SK-N-SH treated with all-trans-retinoic acid at 6 μM for 48 hours (cell line): ENCODE measurements around the gene ADAMTSL3.

Experiments used
- ATAC-seq: fragments of 200-7000 bp; cut with Tn5 transposase; 3 replicates; pipeline ENCODE4 v1.9.1; 2020; ENCODE audit warnings: mild to moderate bottlenecking, moderate library complexity
- BACH2 ChIP-seq: fragments of 250-450 bp; sonication (Bioruptor Pico); IDR thresholded peaks from 2 replicates; pipeline ENCODE4 v1.9.0; 2021; ENCODE audit warnings: mild to moderate bottlenecking, borderline replicate concordance
- CSDC2 ChIP-seq: fragments of 250-450 bp; sonication (Bioruptor Pico); IDR thresholded peaks from 2 replicates; pipeline ENCODE4 v1.5.0; 2020; ENCODE audit warnings: mild to moderate bottlenecking, moderate library complexity
- ESRRG ChIP-seq: fragments of 250-450 bp; sonication (Bioruptor Pico); IDR thresholded peaks from 2 replicates; pipeline ENCODE4 v1.6.1; 2021; ENCODE audit warnings: mild to moderate bottlenecking
- GLIS3 ChIP-seq: fragments of 250-450 bp; sonication (Bioruptor Pico); IDR thresholded peaks from 2 replicates; pipeline ENCODE4 v1.5.0; 2020; ENCODE audit warnings: mild to moderate bottlenecking, moderate library complexity
- ISL1 ChIP-seq: fragments of 250-450 bp; sonication (Bioruptor Pico); IDR thresholded peaks from 2 replicates; pipeline ENCODE4 v2.1.2; 2022; ENCODE audit warnings: mild to moderate bottlenecking, moderate library complexity
- OSR1 ChIP-seq: fragments of 250-450 bp; sonication (Bioruptor Pico); IDR thresholded peaks from 2 replicates; pipeline ENCODE4 v1.8.0; 2022; ENCODE audit warnings: moderate library complexity, mild to moderate bottlenecking, inconsistent platforms
- RARB ChIP-seq: fragments of 250-450 bp; sonication (Bioruptor Pico); IDR thresholded peaks from 2 replicates; pipeline ENCODE4 v1.8.0; 2021; ENCODE audit warnings: mild to moderate bottlenecking, moderate library complexity
- SNAI2 ChIP-seq: fragments of 250-450 bp; sonication (Bioruptor Pico); IDR thresholded peaks from 2 replicates; pipeline ENCODE4 v1.5.0; 2020; ENCODE audit warnings: mild to moderate bottlenecking, moderate library complexity
- TCF4 ChIP-seq: fragments of 250-450 bp; sonication (Bioruptor Pico); IDR thresholded peaks from 2 replicates; pipeline ENCODE4 v1.8.0; 2021; ENCODE audit warnings: mild to moderate bottlenecking, moderate library complexity, borderline replicate concordance
- TOX ChIP-seq: fragments of 250-450 bp; sonication (Bioruptor Pico); IDR thresholded peaks from 2 replicates; pipeline ENCODE4 v1.8.0; 2021; ENCODE audit warnings: mild to moderate bottlenecking, moderate library complexity, borderline replicate concordance
- ZFP30 ChIP-seq: fragments of 450-650 bp; formaldehyde crosslinking; IDR thresholded peaks from 2 replicates; pipeline ENCODE4 v1.5.0; 2022; ENCODE audit warnings: mild to moderate bottlenecking, moderate library complexity
- ZNF565 ChIP-seq: fragments of 450-650 bp; formaldehyde crosslinking; conservative IDR thresholded peaks from 2 replicates; pipeline ENCODE4 v1.5.0; 2020; ENCODE audit warnings: low read depth, mild to moderate bottlenecking, moderate library complexity
- ZNF70 ChIP-seq: fragments of 450-650 bp; formaldehyde crosslinking; IDR thresholded peaks from 2 replicates; pipeline ENCODE4 v1.5.0; 2020; ENCODE audit warnings: mild to moderate bottlenecking, moderate library complexity
- ZNF8 ChIP-seq: fragments of 450-650 bp; formaldehyde crosslinking; IDR thresholded peaks from 2 replicates; pipeline ENCODE4 v1.5.0; 2020; ENCODE audit warnings: mild to moderate bottlenecking, moderate library complexity
- TF ChIP-seq, protein P1 (sequence below): fragments of 250-450 bp; sonication (Bioruptor Pico); IDR thresholded peaks from 2 replicates; pipeline ENCODE4 v1.5.0; 2020; ENCODE audit warnings: mild to moderate bottlenecking, moderate library complexity
- TF ChIP-seq, protein P2 (sequence below): fragments of 250-450 bp; sonication (Bioruptor Pico); IDR thresholded peaks from 2 replicates; pipeline ENCODE4 v1.8.0; 2020; ENCODE audit warnings: mild to moderate bottlenecking, moderate library complexity, borderline replicate concordance
- TF ChIP-seq, protein P3 (sequence below): fragments of 250-450 bp; sonication (Bioruptor Pico); IDR thresholded peaks from 2 replicates; pipeline ENCODE4 v1.5.1; 2021; ENCODE audit warnings: mild to moderate bottlenecking, moderate library complexity
- TF ChIP-seq, protein P4 (sequence below): fragments of 250-450 bp; sonication (Bioruptor Pico); IDR thresholded peaks from 2 replicates; pipeline ENCODE4 v1.5.1; 2020; ENCODE audit warnings: low read depth, mild to moderate bottlenecking, moderate library complexity
- TF ChIP-seq, protein P5 (sequence below): fragments of 250-450 bp; sonication (Bioruptor Pico); IDR thresholded peaks from 2 replicates; pipeline ENCODE4 v1.8.0; 2021; ENCODE audit warnings: low read depth, mild to moderate bottlenecking, moderate library complexity, borderline replicate concordance

ADAMTSL3 gene

DNA sequence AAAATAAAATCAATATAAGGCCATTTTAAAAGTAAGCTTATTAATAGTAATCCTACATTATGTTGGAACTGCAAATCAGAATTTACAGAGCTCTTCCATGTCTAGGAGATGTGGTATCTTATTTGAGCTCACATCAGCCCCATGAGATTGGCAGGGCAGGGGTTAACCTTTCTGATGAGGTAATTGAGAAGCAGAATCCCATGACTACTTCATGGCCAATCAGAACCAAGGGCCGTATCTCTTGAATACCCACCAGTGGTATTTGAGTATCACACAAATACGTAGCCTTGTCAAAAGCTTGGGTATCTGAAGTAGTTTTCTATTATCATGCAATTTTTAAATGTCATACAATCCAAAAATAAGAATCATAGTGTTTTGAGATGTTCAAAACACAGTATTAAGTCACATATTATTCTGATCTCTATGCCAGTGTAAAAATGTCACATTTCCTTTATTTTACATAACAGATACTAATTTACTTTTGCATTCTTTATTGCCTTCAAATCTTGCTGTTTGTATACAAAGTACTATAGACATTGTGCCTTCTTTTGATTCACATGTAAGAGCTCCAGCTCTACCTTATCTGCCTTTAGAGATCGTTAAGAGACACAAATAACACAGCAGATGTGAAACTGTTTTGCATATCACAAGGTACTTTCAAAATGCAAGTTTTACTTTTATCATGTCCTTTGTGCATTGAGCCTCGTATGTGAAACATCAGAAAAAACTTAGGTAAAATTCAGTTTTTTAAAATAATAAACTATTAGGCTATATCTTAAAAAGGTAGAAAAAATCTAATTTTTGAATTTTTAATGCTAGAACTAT lies 329.9 kb downstream of the ADAMTSL3 start (continued):
- TF ChIP-seq, protein P1, sequence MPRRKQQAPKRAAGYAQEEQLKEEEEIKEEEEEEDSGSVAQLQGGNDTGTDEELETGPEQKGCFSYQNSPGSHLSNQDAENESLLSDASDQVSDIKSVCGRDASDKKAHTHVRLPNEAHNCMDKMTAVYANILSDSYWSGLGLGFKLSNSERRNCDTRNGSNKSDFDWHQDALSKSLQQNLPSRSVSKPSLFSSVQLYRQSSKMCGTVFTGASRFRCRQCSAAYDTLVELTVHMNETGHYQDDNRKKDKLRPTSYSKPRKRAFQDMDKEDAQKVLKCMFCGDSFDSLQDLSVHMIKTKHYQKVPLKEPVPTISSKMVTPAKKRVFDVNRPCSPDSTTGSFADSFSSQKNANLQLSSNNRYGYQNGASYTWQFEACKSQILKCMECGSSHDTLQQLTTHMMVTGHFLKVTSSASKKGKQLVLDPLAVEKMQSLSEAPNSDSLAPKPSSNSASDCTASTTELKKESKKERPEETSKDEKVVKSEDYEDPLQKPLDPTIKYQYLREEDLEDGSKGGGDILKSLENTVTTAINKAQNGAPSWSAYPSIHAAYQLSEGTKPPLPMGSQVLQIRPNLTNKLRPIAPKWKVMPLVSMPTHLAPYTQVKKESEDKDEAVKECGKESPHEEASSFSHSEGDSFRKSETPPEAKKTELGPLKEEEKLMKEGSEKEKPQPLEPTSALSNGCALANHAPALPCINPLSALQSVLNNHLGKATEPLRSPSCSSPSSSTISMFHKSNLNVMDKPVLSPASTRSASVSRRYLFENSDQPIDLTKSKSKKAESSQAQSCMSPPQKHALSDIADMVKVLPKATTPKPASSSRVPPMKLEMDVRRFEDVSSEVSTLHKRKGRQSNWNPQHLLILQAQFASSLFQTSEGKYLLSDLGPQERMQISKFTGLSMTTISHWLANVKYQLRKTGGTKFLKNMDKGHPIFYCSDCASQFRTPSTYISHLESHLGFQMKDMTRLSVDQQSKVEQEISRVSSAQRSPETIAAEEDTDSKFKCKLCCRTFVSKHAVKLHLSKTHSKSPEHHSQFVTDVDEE: no peak
- TF ChIP-seq ZNF70: no peak
- no peak for TF ChIP-seq RARB
- TF ChIP-seq SNAI2: no peak
- no peak for TF ChIP-seq TCF4 (CRISPR knock-in tag)
- TF ChIP-seq, protein P2, sequence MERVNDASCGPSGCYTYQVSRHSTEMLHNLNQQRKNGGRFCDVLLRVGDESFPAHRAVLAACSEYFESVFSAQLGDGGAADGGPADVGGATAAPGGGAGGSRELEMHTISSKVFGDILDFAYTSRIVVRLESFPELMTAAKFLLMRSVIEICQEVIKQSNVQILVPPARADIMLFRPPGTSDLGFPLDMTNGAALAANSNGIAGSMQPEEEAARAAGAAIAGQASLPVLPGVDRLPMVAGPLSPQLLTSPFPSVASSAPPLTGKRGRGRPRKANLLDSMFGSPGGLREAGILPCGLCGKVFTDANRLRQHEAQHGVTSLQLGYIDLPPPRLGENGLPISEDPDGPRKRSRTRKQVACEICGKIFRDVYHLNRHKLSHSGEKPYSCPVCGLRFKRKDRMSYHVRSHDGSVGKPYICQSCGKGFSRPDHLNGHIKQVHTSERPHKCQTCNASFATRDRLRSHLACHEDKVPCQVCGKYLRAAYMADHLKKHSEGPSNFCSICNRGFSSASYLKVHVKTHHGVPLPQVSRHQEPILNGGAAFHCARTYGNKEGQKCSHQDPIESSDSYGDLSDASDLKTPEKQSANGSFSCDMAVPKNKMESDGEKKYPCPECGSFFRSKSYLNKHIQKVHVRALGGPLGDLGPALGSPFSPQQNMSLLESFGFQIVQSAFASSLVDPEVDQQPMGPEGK: no peak

DNA sequence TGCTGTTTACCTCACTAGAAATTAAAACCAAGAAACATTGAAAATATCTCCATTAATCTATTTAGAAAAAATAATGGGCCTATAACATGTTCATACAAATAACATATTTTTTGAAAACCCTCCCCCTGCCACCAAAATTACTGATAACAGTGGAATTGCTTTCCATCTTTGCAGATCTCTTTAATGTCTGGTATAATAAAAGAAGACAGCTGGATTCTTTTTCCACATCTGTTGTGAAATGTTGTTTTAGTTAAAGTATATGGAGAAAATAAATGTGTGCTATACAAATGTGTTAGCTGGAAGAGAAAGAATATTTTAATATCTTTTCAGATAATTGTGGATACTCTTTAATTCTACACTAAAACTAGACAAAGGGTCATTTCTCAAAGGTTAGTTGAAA lies 330.7 kb downstream of the ADAMTSL3 start:
- TF ChIP-seq GLIS3 (no peak), ISL1 (CRISPR knock-in tag) (no peak), RARB (no peak)
- no peak for ATAC-seq

DNA sequence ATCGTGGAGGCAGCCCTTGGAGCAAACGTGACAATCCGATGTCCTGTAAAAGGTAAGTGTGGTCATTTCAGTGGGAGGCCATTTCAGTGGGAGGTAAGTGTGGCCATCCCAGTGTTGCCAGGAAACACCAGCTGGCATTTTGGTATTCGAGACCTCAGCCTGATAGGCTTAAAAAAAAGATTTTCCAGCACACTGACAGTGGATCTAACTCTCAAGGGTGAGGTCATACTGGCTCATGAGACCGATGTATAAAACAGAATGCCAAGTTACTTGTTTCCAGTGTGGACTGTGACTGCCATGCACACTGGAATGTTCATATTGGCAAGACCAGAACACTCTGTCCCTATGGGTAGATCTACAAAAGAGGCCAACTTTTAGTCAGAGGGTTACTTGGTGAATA lies 337.2 kb downstream of the ADAMTSL3 start:
- no peak for ATAC-seq
- TF ChIP-seq, protein P2: no peak
- TF ChIP-seq BACH2 (CRISPR knock-in tag) (no peak), OSR1 (CRISPR knock-in tag) (no peak), CSDC2 (CRISPR knock-in tag) (no peak), ZNF565 (no peak), SNAI2 (no peak), ISL1 (CRISPR knock-in tag) (no peak), GLIS3 (no peak), RARB (no peak), ZNF8 (CRISPR knock-in tag) (no peak), TOX (CRISPR knock-in tag) (no peak), ZFP30 (CRISPR knock-in tag) (no peak), ZNF70 (no peak), ESRRG (CRISPR knock-in tag) (no peak)
- TF ChIP-seq, protein P3, sequence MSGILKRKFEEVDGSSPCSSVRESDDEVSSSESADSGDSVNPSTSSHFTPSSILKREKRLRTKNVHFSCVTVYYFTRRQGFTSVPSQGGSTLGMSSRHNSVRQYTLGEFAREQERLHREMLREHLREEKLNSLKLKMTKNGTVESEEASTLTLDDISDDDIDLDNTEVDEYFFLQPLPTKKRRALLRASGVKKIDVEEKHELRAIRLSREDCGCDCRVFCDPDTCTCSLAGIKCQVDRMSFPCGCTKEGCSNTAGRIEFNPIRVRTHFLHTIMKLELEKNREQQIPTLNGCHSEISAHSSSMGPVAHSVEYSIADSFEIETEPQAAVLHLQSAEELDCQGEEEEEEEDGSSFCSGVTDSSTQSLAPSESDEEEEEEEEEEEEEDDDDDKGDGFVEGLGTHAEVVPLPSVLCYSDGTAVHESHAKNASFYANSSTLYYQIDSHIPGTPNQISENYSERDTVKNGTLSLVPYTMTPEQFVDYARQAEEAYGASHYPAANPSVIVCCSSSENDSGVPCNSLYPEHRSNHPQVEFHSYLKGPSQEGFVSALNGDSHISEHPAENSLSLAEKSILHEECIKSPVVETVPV: no peak
- TF ChIP-seq, protein P4, sequence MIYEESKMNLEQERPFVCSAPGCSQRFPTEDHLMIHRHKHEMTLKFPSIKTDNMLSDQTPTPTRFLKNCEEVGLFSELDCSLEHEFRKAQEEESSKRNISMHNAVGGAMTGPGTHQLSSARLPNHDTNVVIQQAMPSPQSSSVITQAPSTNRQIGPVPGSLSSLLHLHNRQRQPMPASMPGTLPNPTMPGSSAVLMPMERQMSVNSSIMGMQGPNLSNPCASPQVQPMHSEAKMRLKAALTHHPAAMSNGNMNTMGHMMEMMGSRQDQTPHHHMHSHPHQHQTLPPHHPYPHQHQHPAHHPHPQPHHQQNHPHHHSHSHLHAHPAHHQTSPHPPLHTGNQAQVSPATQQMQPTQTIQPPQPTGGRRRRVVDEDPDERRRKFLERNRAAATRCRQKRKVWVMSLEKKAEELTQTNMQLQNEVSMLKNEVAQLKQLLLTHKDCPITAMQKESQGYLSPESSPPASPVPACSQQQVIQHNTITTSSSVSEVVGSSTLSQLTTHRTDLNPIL: no peak
- TF ChIP-seq, protein P5, sequence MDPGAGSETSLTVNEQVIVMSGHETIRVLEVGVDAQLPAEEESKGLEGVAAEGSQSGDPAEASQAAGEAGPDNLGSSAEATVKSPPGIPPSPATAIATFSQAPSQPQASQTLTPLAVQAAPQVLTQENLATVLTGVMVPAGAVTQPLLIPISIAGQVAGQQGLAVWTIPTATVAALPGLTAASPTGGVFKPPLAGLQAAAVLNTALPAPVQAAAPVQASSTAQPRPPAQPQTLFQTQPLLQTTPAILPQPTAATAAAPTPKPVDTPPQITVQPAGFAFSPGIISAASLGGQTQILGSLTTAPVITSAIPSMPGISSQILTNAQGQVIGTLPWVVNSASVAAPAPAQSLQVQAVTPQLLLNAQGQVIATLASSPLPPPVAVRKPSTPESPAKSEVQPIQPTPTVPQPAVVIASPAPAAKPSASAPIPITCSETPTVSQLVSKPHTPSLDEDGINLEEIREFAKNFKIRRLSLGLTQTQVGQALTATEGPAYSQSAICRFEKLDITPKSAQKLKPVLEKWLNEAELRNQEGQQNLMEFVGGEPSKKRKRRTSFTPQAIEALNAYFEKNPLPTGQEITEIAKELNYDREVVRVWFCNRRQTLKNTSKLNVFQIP (CRISPR knock-in tag): no peak
- TF ChIP-seq, protein P1: no peak
- TF ChIP-seq, all 23 proteins: peak for 0
